HTR-8/SVneo (cell line): ENCODE results near the gene P4HA2.
A peak's percentile ranks its signal among the peaks of the same experiment; 100 is the strongest.

Experiments used
- DNase-seq: peaks from one replicate; pipeline ENCODE4 v3.0.0; 2011; ENCODE audit warnings: low spot score, mixed read lengths; ENCODE audit not compliant: insufficient read length
- FAIRE-seq: peaks from 2 replicates; lab custom pipeline; 2011; peaks lifted over from hg19 to GRCh38; lab: Jason Lieb, UNC

Gene P4HA2

DNA sequence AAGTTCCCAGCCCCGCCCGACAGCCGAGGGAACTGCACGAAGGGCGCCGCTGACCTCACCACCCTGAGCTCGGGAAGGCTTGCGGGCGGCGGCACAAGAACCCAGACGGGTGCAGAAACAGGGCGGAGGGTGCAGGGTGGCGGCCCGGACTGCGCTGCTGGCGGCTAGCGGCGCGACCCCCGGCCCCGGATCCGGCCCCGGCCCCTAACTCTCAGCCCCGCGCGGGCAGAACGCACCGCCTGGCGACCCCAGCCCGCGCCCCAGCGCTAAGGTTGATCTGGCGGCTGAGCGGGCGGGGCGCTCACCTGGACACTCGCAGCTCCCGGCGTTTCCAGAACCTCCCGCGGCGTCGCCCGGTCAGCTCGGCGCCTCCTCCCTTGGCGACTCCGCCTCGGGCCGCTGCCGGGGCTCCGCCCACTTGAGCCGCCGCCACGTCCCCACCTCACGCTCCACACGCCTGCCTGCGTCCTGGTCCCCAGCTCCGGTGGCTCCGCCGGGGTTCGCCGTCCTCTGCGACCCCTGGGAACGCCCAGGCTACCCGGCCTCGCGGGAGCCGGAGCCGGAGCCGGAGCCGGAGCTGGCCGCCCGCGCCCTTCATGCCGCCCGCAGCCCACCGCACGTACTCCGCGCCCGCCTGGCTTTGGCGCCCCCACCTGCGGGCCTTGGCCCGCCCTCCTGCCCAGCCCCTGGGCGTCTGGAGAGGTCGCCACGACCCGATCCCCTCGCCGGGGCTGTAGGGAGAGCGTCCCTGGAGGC lies at the start of gene P4HA2:
TSS of gene P4HA2 (minus strand) at position 369 of the 756 bp plus-strand sequence. CDS start 9,227 bp downstream, outside the sequence.
- DNase-seq: peak; percentile 81
- peak; percentile 72 for FAIRE-seq

DNA sequence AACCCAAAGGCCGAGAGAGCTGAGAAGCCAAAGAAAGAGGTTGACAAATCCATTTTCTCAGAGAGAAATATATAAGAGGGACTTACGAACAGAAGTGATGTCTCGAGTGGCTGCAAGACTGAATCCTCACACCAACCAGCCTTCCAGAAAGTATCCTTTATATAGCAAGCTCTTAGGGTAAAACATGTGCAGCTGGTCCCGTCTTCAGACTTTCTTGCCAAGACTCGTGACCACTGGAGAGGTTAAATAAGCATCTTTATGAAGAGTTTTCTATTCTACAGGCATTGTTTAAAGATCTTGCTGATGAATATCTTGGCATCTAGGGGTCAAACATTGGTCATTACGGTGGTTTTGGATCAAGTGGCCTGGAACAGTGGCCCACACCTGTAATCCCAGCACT lies 49.6 kb upstream of the P4HA2 start:
- FAIRE-seq (no peak), DNase-seq (no peak)

GRCh38 chr5:132275367-132276220 lies 47.9 kb upstream of the P4HA2 start:
- FAIRE-seq (no peak), DNase-seq (no peak)

DNA sequence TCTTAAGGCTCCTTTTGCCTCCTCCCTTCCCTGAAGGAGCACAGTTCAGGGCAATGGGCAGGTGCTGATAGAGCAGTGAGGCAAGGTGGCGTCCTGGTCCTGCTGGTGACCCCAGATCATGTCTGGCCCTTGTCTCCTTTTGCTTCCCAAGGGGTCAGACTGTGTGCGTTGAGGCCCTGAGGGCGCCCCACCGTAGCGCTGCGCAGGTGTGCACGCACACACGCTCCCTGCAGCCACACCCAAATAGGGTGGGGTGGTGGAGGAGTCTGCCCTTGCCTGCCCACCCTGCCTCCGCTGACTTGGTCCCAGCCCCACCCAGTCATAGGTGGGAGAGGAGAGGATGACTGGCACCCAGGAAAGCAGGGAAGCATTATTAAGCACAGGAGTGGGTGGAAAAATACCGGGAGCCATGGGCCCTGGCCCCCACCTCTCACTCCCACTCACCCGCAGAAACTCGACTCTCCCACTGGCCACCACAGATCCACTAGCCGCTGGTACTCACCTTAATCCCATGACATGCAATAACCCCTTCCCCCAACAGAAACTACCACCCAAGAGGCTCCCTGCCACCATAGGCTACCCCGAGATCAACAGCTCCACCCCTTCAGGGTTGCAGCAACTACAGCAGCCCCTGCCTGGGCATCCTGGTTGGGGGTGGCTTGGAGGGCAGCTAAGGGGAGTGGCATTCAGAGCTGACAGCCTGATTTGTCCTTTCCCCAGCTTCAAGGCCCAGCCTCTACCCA lies 46.6 kb upstream of the P4HA2 start:
- DNase-seq (no peak), FAIRE-seq (no peak)

GRCh38 chr5:132273631-132274030 lies 46.0 kb upstream of the P4HA2 start:
- DNase-seq (no peak), FAIRE-seq (no peak)

GRCh38 chr5:132272311-132273210 lies 44.9 kb upstream of the P4HA2 start:
- FAIRE-seq (no peak), DNase-seq (no peak)

- FAIRE-seq: no peak
- DNase-seq: no peak
These were observed 43.9 kb upstream of the P4HA2 start for GRCh38 chr5:132271251-132272246.

- no peak for DNase-seq
These were observed 43.1 kb upstream of the P4HA2 start for GRCh38 chr5:132270706-132271105.

GRCh38 chr5:132270335-132270665 lies 42.6 kb upstream of the P4HA2 start:
- DNase-seq (no peak), FAIRE-seq (no peak)

More at GRCh38 chr5:132270706-132271105, 43.1 kb upstream of the P4HA2 start:
- FAIRE-seq: no peak

GRCh38 chr5:132269635-132270334 lies 42.1 kb upstream of the P4HA2 start:
- DNase-seq (no peak), FAIRE-seq (no peak)

GRCh38 chr5:132268769-132269551 lies 41.3 kb upstream of the P4HA2 start:
- DNase-seq (no peak), FAIRE-seq (no peak)

GRCh38 chr5:132267931-132268768 lies 40.5 kb upstream of the P4HA2 start:
- FAIRE-seq (no peak), DNase-seq (no peak)

DNA sequence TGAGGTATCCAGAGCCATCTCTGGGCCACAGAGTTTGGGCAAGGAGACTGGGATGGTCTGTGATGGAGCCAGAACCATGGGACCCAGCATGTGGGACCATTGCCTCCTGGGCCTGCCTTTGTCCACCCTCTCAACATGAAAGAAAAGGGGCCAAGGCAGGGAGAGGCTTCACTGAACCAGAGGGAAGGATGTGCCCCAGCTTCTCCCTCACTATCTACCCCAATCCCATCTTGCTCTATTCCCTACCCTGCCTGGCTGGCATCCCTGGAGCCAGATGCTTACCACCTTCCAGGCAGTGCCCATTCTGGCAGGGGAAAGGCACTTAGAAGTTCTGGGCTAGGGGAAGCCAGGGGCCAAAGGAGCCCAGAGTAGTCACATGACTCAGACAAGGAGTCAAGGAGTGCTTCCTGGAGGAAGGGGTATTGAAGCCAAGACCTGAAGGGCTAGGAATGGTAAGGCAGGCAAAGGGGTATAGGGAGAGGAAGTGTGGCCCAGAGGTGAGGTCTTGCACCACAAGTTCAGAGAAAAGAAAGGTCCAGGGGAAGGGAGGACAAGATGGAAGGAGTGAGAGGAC lies 39.6 kb upstream of the P4HA2 start:
- no peak for DNase-seq
- no peak for FAIRE-seq

GRCh38 chr5:132266836-132267160 lies 39.1 kb upstream of the P4HA2 start:
- FAIRE-seq (no peak), DNase-seq (no peak)

DNA sequence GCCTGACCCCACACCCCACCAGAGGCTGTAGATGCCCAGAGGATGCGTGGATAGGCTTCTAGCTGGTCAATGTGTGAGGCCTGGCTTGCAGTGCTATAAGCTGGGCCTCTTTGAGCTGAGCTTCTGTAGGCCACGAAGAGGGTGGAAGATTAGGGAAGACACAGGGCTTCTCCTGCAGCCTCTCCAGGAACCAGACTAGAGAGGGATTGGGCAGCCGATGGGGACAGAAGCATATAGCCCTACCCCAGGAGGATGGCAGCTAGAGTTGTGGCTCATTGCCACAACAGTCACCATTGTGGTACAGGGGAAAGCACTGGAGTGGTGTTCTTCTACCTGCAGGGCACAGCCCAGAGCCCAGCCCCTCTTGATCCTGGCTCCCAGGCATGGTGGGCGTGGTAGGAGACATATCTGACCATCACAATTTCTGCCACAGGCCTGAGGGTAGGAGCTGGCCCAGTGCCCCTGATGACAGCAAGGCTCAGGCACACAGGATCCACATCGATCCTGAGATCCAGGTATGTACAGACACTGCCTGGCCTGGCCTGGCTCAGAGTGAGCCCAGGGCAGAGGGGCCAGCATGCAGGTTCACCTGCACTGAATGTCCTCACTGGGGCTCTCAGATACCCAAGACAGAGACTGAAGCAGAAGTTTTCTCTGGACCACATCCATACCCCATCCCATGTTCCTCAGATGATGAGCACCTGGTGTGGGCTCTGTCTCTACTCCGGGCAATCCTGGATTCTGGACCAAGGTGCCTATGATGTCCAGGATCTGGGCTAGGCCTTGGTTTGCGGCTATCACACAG lies 38.6 kb upstream of the P4HA2 start:
- no peak for FAIRE-seq

More for the DNA sequence above, 38.6 kb upstream of the P4HA2 start:
- no peak for DNase-seq
